CD14-positive monocyte (primary cell): ENCODE measurements around the gene PCCA. TPM values are rescaled to one million over a fixed set of nuclear protein-coding genes. Genes with fewer than 3 reads are reported as not detected.

Experiments used
- DNase-seq, 3 donors: peaks; one replicate each; pipeline ENCODE4 v3.0.0-alpha.2; 2011 to 2022
- H2AFZ ChIP-seq: 2 replicates; pipeline ENCODE4 v1.6.0; 2012; ENCODE audit warnings: mild to moderate bottlenecking, low read depth, low read length, inconsistent platforms; ENCODE audit not compliant: insufficient read depth, poor library complexity, severe bottlenecking
- H3K27ac ChIP-seq, 2 donors: 1 replicate in 1 of 2; 2 replicates in 1 of 2; pipeline ENCODE4 v1.5.1; 2012 to 2013; ENCODE audit warnings: low read length in 2 of 2, control low read depth in 1 of 2, inconsistent platforms in 1 of 2, low read depth in 1 of 2, mild to moderate bottlenecking in 1 of 2
- H3K27me3 ChIP-seq, 2 donors: one replicate each; pipeline versions ENCODE4 v1.6.0 to v1.6.1; 2011 to 2013; ENCODE audit warnings: low read length in 2 of 2; ENCODE audit not compliant: control insufficient read depth in 2 of 2, insufficient read depth in 2 of 2
- H3K36me3 ChIP-seq, 2 donors: replicated peaks in 1 of 2; 1 replicate in 1 of 2; 2 replicates in 1 of 2; pipeline versions ENCODE4 v1.5.1 to v1.6.1; 2012 to 2013; ENCODE audit warnings: low read length in 2 of 2, control low read depth in 1 of 2, inconsistent platforms in 1 of 2, mild to moderate bottlenecking in 1 of 2; ENCODE audit not compliant: insufficient read depth in 2 of 2, control insufficient read depth in 1 of 2
- H3K4me1 ChIP-seq, 2 donors: 1 replicate in 1 of 2; 2 replicates in 1 of 2; pipeline versions ENCODE4 v1.5.1 to v1.6.1; 2012 to 2013; ENCODE audit warnings: low read length in 2 of 2, control low read depth in 1 of 2, inconsistent platforms in 1 of 2, mild to moderate bottlenecking in 1 of 2, moderate library complexity in 1 of 2; ENCODE audit not compliant: insufficient read depth in 2 of 2, control insufficient read depth in 1 of 2
- H3K4me2 ChIP-seq: replicated peaks from 2 replicates; pipeline ENCODE3; 2012; ENCODE audit warnings: low read length, moderate library complexity, mild to moderate bottlenecking; ENCODE audit not compliant: poor library complexity, severe bottlenecking; ENCODE audit errors: extremely low read depth
- H3K4me3 ChIP-seq, 3 experiments: fragments of 200-600 bp in 1 of 3; sonication (generic) in 1 of 3; replicated peaks in 1 of 3; 1 replicate in 2 of 3; 2 replicates in 1 of 3; pipeline ENCODE4 v1.5.1; 2011 to 2013; ENCODE audit warnings: low read length in 3 of 3, mild to moderate bottlenecking in 3 of 3, control low read depth in 2 of 3, low read depth in 2 of 3, inconsistent platforms in 1 of 3, moderate library complexity in 1 of 3
- H3K79me2 ChIP-seq: 2 replicates; pipeline ENCODE4 v1.6.0; 2012; ENCODE audit warnings: mild to moderate bottlenecking, control low read depth, inconsistent platforms, low read length, moderate library complexity; ENCODE audit not compliant: insufficient read depth
- H3K9ac ChIP-seq: 2 replicates; pipeline ENCODE4 v1.6.0; 2017; ENCODE audit warnings: low read length, mild to moderate bottlenecking; ENCODE audit not compliant: insufficient read depth, poor library complexity, severe bottlenecking
- H3K9me3 ChIP-seq, 2 donors: replicated peaks in 1 of 2; 1 replicate in 1 of 2; 2 replicates in 1 of 2; pipeline versions ENCODE4 v1.5.1 to v1.6.1; 2012 to 2013; ENCODE audit warnings: low read length in 2 of 2, control low read depth in 1 of 2; ENCODE audit not compliant: control insufficient read depth in 1 of 2, insufficient read depth in 1 of 2
- H4K20me1 ChIP-seq: 2 replicates; pipeline ENCODE4 v1.6.0; 2012; ENCODE audit warnings: mild to moderate bottlenecking, low read length, control low read depth, moderate library complexity; ENCODE audit not compliant: insufficient read depth
- H3K27ac Mint-ChIP-seq, 7 donors: one replicate each; pipeline ENCODE4 v1.8.0; 2020; ENCODE audit warnings: mild to moderate bottlenecking in 7 of 7, mixed read lengths in 7 of 7, moderate library complexity in 6 of 7, inconsistent platforms in 2 of 7
- H3K27me3 Mint-ChIP-seq, 3 donors: one replicate each; pipeline ENCODE4 v1.8.0; 2021 to 2022; ENCODE audit warnings: low read depth in 3 of 3, mild to moderate bottlenecking in 3 of 3, mixed read lengths in 3 of 3, moderate library complexity in 3 of 3, inconsistent platforms in 1 of 3
- H3K36me3 Mint-ChIP-seq, 2 donors: one replicate each; pipeline ENCODE4 v1.8.0; 2020; ENCODE audit warnings: mixed read lengths in 2 of 2, inconsistent platforms in 1 of 2, mild to moderate bottlenecking in 1 of 2
- H3K4me1 Mint-ChIP-seq: one replicate; pipeline ENCODE4 v1.8.0; 2020; ENCODE audit warnings: mild to moderate bottlenecking, mixed read lengths
- H3K4me3 Mint-ChIP-seq, 2 donors: one replicate each; pipeline ENCODE4 v1.8.0; 2020; ENCODE audit warnings: mild to moderate bottlenecking in 2 of 2, mixed read lengths in 2 of 2, moderate library complexity in 1 of 2
- H3K9me3 Mint-ChIP-seq, 7 donors: one replicate each; pipeline ENCODE4 v1.8.0; 2020 to 2022; ENCODE audit warnings: mixed read lengths in 7 of 7, mild to moderate bottlenecking in 6 of 7, moderate library complexity in 6 of 7, inconsistent platforms in 2 of 7
- CTCF ChIP-seq: fragments of 200-600 bp; IDR thresholded peaks from one replicate; pipeline ENCODE4 v1.8.0; 2022; ENCODE audit warnings: antibody characterized with exemption, mild to moderate bottlenecking
- WGBS: methylation state at CpG from one replicate; pipeline ENCODE4 v1.1.5; 2013; ENCODE audit warnings: missing lambda C conversion rate; ENCODE audit not compliant: insufficient coverage; 5-methylcytosine and 5-hydroxymethylcytosine counted together
- intact Hi-C, 2 donors: fragments of 100-400 bp; cut with micrococcal nuclease; formaldehyde crosslinking; loops; one replicate each; pipeline versions ENCODE4 v1.15.0 to v1.15.1; 2023
- polyA plus RNA-seq, 3 donors: library from polyadenylated mRNA; depleted of rRNA in 1 of 3; unstranded in 2 of 3; stranded (reverse) in 1 of 3; fragments of 300-500 nt in 2 of 3; fragments of >200 nt in 1 of 3; fragmentation: Illumina TruSeq in 2 of 3; gene quantifications; 1 replicate in 2 of 3; 2 replicates in 1 of 3; pipeline ENCODE4 v1.2.3, GENCODE V29; 2012 to 2021

Gene PCCA
- polyA plus RNA-seq, 3 donors, result 4.4 to 13.5 (median 11.9) TPM

- Histone ChIP-seq H3K4me1 (no peaks in the 10 kb centered on the region), H2AFZ (no peak overlapping the region), H3K36me3 (no peaks in the 10 kb centered on the region), H3K9me3 (peaks cover 0 to 7% of the 10 kb centered on the region in 2 donors), H3K9ac (no peak overlapping the region), H3K27ac (no peak overlapping the region), H3K4me2 (no peak overlapping the region), H3K27me3 (no peaks in the 10 kb centered on the region), H3K79me2 (no peaks in the 10 kb centered on the region), H4K20me1 (no peaks in the 10 kb centered on the region), H3K4me3 (no peak overlapping the region)
- no peaks in the 10 kb centered on the region for H3K27me3 Mint-ChIP-seq
- H3K4me3 Mint-ChIP-seq, result no peak overlapping the region
- no peak for TF ChIP-seq CTCF
- H3K36me3 Mint-ChIP-seq, result no peaks in the 10 kb centered on the region
- no peak overlapping the region for H3K27ac Mint-ChIP-seq
- intact Hi-C loops, result no loop called here
- H3K9me3 Mint-ChIP-seq, result peaks cover 0 to 5% (median 3%) of the 10 kb centered on the region in 7 donors
- DNase-seq, result no peak
- H3K4me1 Mint-ChIP-seq, result no peaks in the 10 kb centered on the region
These were observed 261.7 kb downstream of the PCCA start for GRCh38 chr13:100350601-100351000.

- H3K27me3 Mint-ChIP-seq, result no peaks in the 10 kb centered on the region
- Histone ChIP-seq H2AFZ (no peak overlapping the region), H3K4me2 (no peak overlapping the region), H3K79me2 (no peaks in the 10 kb centered on the region), H3K36me3 (no peaks in the 10 kb centered on the region), H3K4me1 (peaks cover 0 to 4% of the 10 kb centered on the region in 2 donors), H3K27me3 (no peaks in the 10 kb centered on the region), H4K20me1 (no peaks in the 10 kb centered on the region), H3K9me3 (peaks cover 0 to 7% of the 10 kb centered on the region in 2 donors), H3K27ac (no peak overlapping the region), H3K9ac (no peak overlapping the region), H3K4me3 (no peak overlapping the region)
- no peak for DNase-seq
- peaks cover 0 to 4% of the 10 kb centered on the region in 2 donors for H3K36me3 Mint-ChIP-seq
- H3K4me1 Mint-ChIP-seq, result peaks cover 11% of the 10 kb centered on the region
- H3K4me3 Mint-ChIP-seq, result no peak overlapping the region
- peaks cover 0 to 5% (median 2%) of the 10 kb centered on the region in 7 donors for H3K9me3 Mint-ChIP-seq
- WGBS, result no CpG with 5 or more reads among the region's 1 CpG
- TF ChIP-seq CTCF, result no peak
- H3K27ac Mint-ChIP-seq, result no peak overlapping the region
- intact Hi-C loops, result no loop called here
These were observed 267.5 kb downstream of the PCCA start for GRCh38 chr13:100356426-100356825.
